T-helper 2 cell treated with Interferon-gamma antibody and Interleukin-4, amounts not matched to agents 5 μg/mL and 100 μg/mL, for 36 hours (primary cell): ENCODE measurements around the gene E4F1.
"Not testable (repeated sequence)": the region's sequence is repeated elsewhere in the genome, so short reads cannot be mapped to it uniquely, and the experiment has no call there.

Experiments
- DNase-seq: peaks from one replicate; pipeline ENCODE4 v3.0.0; 2021; ENCODE audit warnings: low spot score
- H3K27ac Mint-ChIP-seq: one replicate; pipeline ENCODE4 v1.8.0; 2021; ENCODE audit warnings: mild to moderate bottlenecking, mixed read lengths
- H3K27me3 Mint-ChIP-seq: one replicate; pipeline ENCODE4 v1.8.0; 2021; ENCODE audit warnings: low read depth, mixed read lengths
- H3K36me3 Mint-ChIP-seq: one replicate; pipeline ENCODE4 v1.8.0; 2021; ENCODE audit warnings: low read depth, mixed read lengths
- H3K4me1 Mint-ChIP-seq: one replicate; pipeline ENCODE4 v1.8.0; 2021; ENCODE audit warnings: low read depth, mixed read lengths
- H3K4me3 Mint-ChIP-seq: one replicate; pipeline ENCODE4 v1.8.0; 2022; ENCODE audit warnings: mild to moderate bottlenecking, moderate library complexity, mixed read lengths
- H3K9me3 Mint-ChIP-seq: one replicate; pipeline ENCODE4 v1.8.0; 2021; ENCODE audit warnings: mixed read lengths

Gene E4F1

DNA sequence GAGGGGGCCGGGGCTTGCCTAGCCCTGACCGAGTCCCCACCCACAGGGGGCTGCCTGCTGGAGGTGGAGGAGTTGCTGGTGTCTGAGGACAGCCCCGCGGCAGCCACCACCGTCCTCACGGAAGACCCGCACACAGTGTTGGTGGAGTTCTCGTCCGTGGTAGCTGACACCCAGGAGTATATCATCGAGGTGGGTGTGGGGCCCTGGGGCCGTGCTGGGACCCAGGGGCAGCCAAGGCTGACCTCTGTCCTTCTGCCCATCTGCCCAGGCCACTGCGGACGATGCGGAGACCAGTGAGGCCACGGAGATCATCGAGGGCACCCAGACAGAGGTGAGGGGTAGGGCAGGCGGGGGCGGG lies 11.4 kb downstream of the E4F1 start:
- no peak overlapping the region for H3K4me3 Mint-ChIP-seq
- no peaks in the 10 kb centered on the region for H3K9me3 Mint-ChIP-seq
- H3K4me1 Mint-ChIP-seq: no peaks in the 10 kb centered on the region

DNA sequence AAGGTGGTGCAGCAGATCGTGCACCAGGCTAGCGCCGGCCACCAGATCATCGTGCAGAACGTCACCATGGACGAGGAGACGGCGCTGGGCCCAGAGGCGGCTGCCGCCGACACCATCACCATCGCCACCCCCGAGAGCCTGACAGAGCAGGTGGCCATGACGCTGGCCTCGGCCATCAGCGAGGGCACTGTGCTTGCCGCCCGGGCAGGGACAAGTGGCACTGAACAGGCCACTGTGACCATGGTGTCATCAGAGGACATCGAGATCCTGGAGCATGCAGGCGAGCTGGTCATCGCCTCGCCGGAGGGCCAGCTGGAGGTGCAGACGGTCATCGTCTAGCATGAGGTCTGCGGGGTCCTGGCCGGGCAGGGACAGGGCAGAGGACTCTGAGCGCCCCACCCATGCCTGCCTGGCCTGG lies 11.9 kb downstream of the E4F1 start:
- DNase-seq: no peak
- peaks cover 12% of the 10 kb centered on the region for H3K36me3 Mint-ChIP-seq
- H3K4me3 Mint-ChIP-seq: no peak overlapping the region
- no peak overlapping the region for H3K27ac Mint-ChIP-seq
- H3K4me1 Mint-ChIP-seq: no peaks in the 10 kb centered on the region
- H3K27me3 Mint-ChIP-seq: peaks cover 3% of the 10 kb centered on the region
- no peaks in the 10 kb centered on the region for H3K9me3 Mint-ChIP-seq

More for the DNA sequence above, 11.4 kb downstream of the E4F1 start:
- no peak for DNase-seq
- Mint-ChIP-seq H3K27ac (no peak overlapping the region), H3K36me3 (peaks cover 14% of the 10 kb centered on the region), H3K27me3 (peaks cover 3% of the 10 kb centered on the region)

DNA sequence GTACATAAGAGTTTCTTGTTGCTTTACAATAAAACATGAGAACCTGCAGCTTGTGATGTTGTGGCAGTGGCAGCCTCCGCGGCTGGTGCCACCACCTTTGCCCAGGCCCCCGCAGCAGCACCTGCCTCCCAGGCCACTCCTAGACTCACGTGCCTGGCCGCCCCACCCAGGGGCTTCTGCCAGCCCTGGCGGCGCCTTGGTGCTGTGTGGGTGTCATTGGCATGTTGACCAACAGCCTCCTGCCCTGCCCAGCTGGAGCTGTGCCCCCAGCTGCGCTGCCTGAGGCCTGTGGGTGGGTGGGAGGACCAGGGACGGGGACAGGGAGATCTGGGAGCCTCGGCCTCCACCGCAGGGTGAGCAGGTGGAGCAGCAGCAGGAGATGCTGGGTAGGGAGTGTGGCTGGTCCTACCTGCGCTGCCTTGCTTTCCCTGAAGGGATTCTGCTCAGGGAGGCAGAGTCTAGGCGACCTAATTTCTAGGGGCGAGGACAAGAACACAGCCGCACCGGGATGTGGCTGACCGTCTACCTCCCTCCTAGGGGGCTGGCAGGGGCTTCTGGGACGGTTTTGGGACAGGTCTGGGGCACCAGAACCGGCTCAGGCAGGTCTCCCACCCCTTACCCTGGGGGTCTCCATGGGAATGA lies 12.4 kb downstream of the E4F1 start:
- no peak for DNase-seq
- Mint-ChIP-seq H3K27me3 (peaks cover 3% of the 10 kb centered on the region), H3K27ac (no peak overlapping the region), H3K9me3 (no peaks in the 10 kb centered on the region), H3K4me3 (no peak overlapping the region), H3K4me1 (no peaks in the 10 kb centered on the region), H3K36me3 (peaks cover 12% of the 10 kb centered on the region)

DNA sequence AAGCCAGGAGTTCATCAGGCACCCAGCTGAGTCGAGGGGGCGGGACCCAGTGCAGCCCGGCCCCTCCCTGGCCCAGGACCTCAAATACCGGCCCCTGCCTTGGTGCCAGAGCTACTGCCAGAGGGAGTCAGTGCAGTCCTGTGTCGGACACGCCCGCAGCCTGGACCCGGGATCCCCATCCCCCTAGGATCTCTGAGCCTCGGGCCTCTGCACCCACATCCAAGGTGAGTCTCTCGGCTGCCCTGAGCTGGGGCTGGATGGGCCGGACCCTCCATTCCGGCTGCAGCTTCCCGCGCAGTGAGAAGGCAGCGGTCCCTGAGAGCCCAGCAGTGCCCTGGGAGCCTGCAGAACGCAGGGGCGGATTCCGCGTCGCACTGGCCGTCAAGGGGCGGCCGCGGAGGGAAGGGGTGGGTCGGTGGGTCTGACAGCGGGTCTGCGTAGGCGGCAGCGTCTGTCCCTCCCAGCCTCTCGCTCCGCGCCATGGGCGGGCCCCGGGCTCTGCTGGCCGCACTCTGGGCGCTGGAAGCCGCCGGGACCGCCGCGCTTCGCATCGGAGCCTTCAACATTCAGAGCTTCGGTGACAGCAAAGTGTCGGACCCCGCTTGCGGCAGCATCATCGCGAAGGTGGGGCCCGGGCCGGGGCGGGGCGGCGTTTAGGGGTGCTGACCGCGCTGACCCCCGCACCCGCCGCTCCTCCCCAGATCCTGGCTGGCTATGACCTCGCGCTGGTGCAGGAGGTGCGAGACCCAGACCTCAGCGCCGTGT lies 13.1 kb downstream of the E4F1 start, which contains the start of gene DNASE1L2:
Gene DNASE1L2, plus strand, starts transcription at position 108 of the 765 bp plus-strand sequence. Its CDS starts 373 bp downstream, at position 481.
- peaks cover 3% of the 10 kb centered on the region for H3K27me3 Mint-ChIP-seq
- H3K4me1 Mint-ChIP-seq: no peaks in the 10 kb centered on the region
- H3K27ac Mint-ChIP-seq: no peak within 1 kb of the TSS

DNA sequence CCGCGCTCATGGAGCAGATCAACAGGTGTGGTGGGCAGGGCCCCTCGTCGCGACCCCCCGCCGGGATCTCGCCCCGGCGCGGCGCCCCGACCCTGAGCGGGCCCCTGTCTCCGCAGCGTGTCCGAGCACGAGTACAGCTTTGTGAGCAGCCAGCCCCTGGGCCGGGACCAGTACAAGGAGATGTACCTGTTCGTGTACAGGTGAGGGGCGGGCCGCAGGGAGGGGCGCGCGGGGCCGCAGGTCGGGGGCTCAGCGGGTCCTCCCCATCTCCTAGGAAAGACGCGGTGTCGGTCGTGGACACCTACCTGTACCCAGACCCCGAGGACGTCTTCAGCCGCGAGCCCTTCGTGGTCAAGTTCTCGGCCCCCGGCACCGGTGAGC lies 13.7 kb downstream of the E4F1 start:
- peaks cover 8% of the 10 kb centered on the region for H3K36me3 Mint-ChIP-seq
- no peaks in the 10 kb centered on the region for H3K9me3 Mint-ChIP-seq
- H3K4me3 Mint-ChIP-seq: no peak overlapping the region
- DNase-seq: no peak
- H3K27me3 Mint-ChIP-seq: peaks cover 3% of the 10 kb centered on the region
- no peak overlapping the region for H3K27ac Mint-ChIP-seq
- H3K4me1 Mint-ChIP-seq: no peaks in the 10 kb centered on the region

More for the DNA sequence above, 13.1 kb downstream of the E4F1 start, which contains the start of gene DNASE1L2:
- Mint-ChIP-seq H3K36me3 (peaks cover 12% of the 10 kb centered on the region), H3K9me3 (no peaks in the 10 kb centered on the region), H3K4me3 (no peak within 1 kb of the TSS)
- DNase-seq: no peak

DNA sequence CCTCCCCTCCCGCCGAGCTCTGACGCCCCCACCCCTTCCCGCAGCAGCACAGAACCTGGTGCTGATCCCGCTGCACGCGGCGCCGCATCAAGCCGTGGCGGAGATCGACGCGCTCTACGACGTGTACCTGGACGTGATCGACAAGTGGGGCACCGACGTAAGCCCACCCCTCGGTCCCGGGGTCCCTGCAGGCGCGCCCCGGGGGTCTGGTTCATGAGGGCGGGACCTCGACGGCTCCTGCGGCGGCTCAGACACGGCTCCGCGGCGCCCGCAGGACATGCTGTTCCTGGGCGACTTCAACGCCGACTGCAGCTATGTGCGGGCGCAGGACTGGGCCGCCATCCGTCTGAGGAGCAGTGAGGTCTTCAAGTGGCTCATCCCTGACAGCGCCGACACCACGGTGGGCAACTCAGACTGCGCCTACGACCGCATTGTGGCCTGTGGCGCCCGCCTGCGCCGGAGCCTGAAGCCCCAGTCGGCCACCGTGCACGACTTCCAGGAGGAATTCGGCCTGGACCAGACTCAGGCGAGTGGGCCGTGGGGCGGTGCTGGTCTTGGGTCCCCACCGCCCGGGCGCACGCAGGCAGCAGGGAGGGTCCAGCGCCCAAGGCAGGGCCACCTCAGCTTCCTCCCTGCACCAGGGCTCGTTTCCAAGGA lies 14.2 kb downstream of the E4F1 start:
- H3K4me3 Mint-ChIP-seq: no peak overlapping the region
- no peaks in the 10 kb centered on the region for H3K9me3 Mint-ChIP-seq
- H3K36me3 Mint-ChIP-seq: peaks cover 12% of the 10 kb centered on the region
- no peak for DNase-seq
- no peaks in the 10 kb centered on the region for H3K4me1 Mint-ChIP-seq
- H3K27ac Mint-ChIP-seq: no peak overlapping the region
- peaks cover 3% of the 10 kb centered on the region for H3K27me3 Mint-ChIP-seq

DNA sequence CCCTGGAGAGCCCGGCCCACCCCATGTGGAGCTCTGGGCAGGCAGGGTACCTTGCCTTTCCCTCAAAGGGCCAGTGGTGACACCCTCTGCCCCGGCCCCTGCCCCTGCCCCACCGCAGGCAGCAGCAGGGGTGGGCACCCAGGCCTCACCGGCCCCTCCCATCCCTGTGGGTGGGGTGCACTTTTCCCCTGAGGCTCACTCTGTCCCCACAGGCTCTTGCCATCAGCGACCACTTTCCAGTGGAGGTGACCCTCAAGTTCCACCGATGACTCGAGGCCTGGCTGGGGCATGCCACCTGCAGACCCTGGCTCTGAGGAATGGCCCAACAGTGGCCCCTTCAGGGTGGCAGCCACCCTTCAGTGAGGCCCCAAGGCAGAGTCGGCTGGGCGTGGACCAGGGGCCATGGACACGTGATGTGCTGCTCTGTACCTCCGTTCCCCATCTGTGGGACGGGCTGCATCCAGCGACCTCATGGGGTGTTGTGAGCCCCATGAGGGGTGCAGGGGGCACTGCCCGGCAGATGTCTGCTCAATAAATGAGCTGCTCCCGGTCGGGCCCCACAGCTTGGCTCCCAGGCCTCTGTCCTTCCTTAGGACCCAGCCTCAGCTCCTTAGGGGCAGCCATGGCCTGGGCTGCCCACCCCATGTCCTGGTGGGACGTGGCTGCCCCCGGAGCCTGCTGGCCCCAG lies 14.9 kb downstream of the E4F1 start:
- H3K4me3 Mint-ChIP-seq: no peak overlapping the region
- H3K9me3 Mint-ChIP-seq: no peaks in the 10 kb centered on the region
- peaks cover 12% of the 10 kb centered on the region for H3K36me3 Mint-ChIP-seq
- no peaks in the 10 kb centered on the region for H3K4me1 Mint-ChIP-seq
- no peak overlapping the region for H3K27ac Mint-ChIP-seq
- no peak for DNase-seq
- peaks cover 3% of the 10 kb centered on the region for H3K27me3 Mint-ChIP-seq

DNA sequence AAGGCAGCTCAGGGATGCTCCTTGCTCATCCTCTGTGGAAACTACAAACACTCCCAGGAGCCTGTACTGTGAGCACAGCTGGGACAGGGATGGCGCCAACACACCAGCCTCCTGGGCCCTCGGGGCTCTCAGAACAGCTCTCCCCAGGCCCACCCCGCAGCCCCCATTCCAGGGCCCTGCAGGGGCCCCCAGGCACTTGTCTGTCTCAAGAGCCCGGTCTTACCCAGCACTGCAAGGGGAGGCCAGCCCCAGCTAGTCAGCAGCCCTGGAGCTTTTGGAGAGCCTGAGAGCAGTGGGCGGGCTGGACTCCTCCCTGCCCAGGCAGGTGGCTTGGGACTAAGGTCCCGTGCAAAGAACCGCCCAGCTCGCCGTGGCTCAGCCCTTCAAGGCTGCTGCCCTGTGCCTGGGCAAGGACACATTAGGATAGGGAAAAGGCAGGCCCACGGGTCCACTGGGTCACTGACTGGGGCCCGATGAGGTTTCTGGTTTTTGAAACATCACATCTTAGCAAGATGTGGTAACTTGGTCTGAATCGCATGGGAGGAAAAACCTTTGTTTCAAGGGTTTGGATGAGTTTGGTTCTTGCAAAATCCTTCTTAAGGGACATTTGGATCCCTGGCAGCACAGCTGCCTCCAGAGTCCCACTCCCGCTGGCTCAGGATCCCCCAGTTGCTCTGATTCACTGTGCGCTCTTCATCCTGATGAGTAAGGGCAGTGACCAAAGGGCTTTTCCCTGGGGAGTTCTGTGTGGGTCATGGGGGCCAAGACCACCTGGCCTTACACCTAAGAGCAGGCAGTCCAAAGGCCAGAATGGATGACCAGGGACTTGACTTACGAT lies 15.7 kb downstream of the E4F1 start:
- Mint-ChIP-seq H3K9me3 (no peaks in the 10 kb centered on the region), H3K4me3 (no peak overlapping the region), H3K4me1 (no peaks in the 10 kb centered on the region)

DNA sequence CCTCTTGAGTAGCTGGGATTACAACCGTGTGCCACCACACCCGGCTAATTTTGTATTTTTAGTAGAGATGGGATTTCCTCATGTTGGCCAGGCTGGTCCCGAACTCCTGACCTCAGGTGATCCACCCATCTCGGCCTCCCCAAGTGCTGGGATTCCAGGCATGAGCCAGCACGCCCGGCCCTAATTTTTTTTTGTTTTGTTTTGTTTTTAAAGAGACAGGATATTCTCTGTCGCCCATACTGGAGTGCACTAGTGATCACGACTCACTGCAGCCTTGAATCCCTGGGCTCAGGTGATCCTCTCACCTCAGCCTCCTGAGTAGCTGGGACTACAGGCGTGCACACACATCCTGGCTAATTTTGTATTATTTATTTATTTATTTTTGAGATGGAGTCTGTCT lies 16.9 kb downstream of the E4F1 start:
- DNase-seq, H3K4me3 Mint-ChIP-seq: not testable (repeated sequence)

More for the DNA sequence above, 15.7 kb downstream of the E4F1 start:
- no peak overlapping the region for H3K27ac Mint-ChIP-seq
- DNase-seq: no peak
- peaks cover 9% of the 10 kb centered on the region for H3K36me3 Mint-ChIP-seq
- peaks cover 3% of the 10 kb centered on the region for H3K27me3 Mint-ChIP-seq

DNA sequence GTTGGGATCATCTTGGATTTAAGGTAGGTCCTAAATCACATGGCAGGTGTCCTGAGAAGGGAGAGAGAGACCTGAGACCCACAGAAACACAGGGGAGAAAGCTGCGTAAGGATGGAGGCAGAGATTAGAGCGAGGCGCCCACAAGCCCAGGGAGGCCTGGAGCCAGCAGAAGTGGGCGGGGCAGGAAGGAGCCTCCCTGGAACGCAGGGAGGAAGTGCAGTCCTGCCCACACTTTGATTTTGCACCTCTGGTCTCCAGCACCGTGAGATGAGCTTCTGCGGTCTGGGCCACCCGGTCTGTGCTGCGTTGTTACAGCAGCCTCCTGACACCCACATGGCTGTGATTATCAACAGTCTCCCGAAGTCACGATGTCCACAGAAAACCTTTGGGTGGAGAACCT lies 19.2 kb downstream of the E4F1 start:
- DNase-seq: no peak
- no peaks in the 10 kb centered on the region for H3K9me3 Mint-ChIP-seq
- H3K27ac Mint-ChIP-seq: no peak overlapping the region
- peaks cover 9% of the 10 kb centered on the region for H3K36me3 Mint-ChIP-seq
- no peaks in the 10 kb centered on the region for H3K27me3 Mint-ChIP-seq
- H3K4me1 Mint-ChIP-seq: no peaks in the 10 kb centered on the region
- no peak overlapping the region for H3K4me3 Mint-ChIP-seq

More for the DNA sequence above, 16.9 kb downstream of the E4F1 start:
- not testable (repeated sequence) for H3K4me1 Mint-ChIP-seq, H3K36me3 Mint-ChIP-seq, H3K9me3 Mint-ChIP-seq, H3K27ac Mint-ChIP-seq, H3K27me3 Mint-ChIP-seq

DNA sequence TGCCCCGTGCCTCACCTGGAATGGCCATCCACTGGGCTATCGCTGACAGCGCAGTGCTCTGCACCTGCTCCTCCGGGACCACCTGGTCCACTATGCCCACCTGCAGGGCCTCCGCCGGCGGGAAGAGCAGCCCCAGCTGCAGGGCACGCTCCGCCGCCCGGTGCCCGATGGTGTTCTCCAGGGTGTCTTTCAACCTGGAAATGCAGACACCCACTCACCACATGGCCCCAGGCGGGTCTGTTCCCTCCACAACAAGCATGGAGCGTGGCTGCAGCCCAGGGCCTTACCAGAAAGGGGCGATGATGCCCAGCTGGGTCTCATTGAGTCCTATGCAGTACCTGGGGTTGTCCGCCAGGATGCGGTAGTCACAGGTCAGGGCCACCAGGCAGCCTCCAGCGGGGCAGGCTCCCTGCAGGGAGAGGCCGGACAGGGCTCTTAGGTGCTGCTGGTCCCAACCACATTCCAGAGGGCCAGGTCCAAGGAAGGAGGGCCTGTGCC lies 19.7 kb downstream of the E4F1 start:
- Mint-ChIP-seq H3K4me3 (no peak overlapping the region), H3K9me3 (no peaks in the 10 kb centered on the region), H3K4me1 (no peaks in the 10 kb centered on the region), H3K36me3 (peaks cover 11% of the 10 kb centered on the region), H3K27ac (no peak overlapping the region), H3K27me3 (no peaks in the 10 kb centered on the region)
- no peak for DNase-seq

DNA sequence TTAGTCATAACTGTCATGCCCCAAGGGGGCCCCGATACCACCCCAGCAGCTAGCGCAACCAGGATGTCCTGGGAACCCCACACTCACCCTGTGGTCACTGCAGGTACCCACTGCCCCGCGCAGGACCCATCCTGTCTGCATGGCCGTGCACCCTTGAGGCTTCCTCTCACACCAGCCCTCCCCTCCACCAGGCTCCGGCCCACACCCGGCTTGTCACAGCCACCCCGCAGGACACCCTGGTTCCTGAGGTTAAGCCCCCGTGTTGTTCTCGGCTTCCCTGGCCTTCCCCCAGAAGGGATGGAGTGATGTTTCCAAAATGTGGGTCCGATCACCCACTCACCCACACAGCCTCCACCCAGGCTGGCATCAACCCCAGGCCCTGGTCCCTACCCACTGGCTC lies 20.4 kb downstream of the E4F1 start:
- DNase-seq: no peak
- no peak overlapping the region for H3K4me3 Mint-ChIP-seq
- H3K9me3 Mint-ChIP-seq: no peaks in the 10 kb centered on the region
- peaks cover 11% of the 10 kb centered on the region for H3K36me3 Mint-ChIP-seq
- H3K4me1 Mint-ChIP-seq: no peaks in the 10 kb centered on the region
- H3K27me3 Mint-ChIP-seq: no peaks in the 10 kb centered on the region
- no peak overlapping the region for H3K27ac Mint-ChIP-seq

DNA sequence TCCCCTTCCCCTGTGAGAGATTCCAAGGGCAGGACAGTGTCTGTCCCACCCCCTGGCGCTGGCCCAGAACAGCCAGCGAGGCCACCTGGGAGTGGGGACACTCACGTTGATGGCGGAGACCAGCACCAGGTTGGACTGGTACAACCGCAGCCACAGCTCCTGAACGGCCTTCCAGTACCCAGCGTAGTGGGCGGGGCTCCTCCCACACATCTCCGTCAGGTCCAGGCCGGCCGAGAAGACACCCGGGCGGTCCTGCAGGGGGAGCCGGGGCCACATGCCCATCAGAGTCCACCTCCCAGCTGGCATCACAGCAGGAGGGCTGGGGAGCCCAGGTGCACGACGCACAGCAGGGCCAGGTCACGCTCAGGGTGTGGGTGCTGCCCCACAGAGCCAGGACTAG lies 20.9 kb downstream of the E4F1 start:
- H3K9me3 Mint-ChIP-seq: no peaks in the 10 kb centered on the region
- no peaks in the 10 kb centered on the region for H3K4me1 Mint-ChIP-seq
- DNase-seq: no peak
- H3K27me3 Mint-ChIP-seq: no peaks in the 10 kb centered on the region
- no peak overlapping the region for H3K27ac Mint-ChIP-seq
- H3K36me3 Mint-ChIP-seq: peaks cover 11% of the 10 kb centered on the region
- no peak overlapping the region for H3K4me3 Mint-ChIP-seq
